H9 (cell line): Measurements from ENCODE around the gene RPL18. TPM values are rescaled to one million over a fixed set of nuclear protein-coding genes. Genes with fewer than 3 reads are reported as not detected.

Experiments
- DNase-seq: peaks from one replicate; pipeline ENCODE4 v3.0.0-alpha.2; 2017
- H2AFZ ChIP-seq: one replicate; pipeline ENCODE4 v1.6.1; 2013; ENCODE audit warnings: mild to moderate bottlenecking, low read length, control low read depth, moderate library complexity
- H2AK5ac ChIP-seq: 2 replicates; pipeline ENCODE4 v1.6.1; 2013; ENCODE audit warnings: low read length, control low read depth, mixed read lengths; ENCODE audit not compliant: insufficient read length
- H2BK120ac ChIP-seq: one replicate; pipeline ENCODE4 v1.6.1; 2013; ENCODE audit warnings: low read depth, mild to moderate bottlenecking, low read length, control low read depth, inconsistent platforms; ENCODE audit not compliant: poor library complexity, severe bottlenecking
- H2BK12ac ChIP-seq: 2 replicates; pipeline ENCODE4 v1.6.1; 2013; ENCODE audit warnings: low read length, control low read depth, mixed read lengths, low read depth; ENCODE audit not compliant: insufficient read length
- H2BK15ac ChIP-seq: 2 replicates; pipeline ENCODE4 v1.6.1; 2013; ENCODE audit warnings: low read depth, low read length, control low read depth
- H2BK20ac ChIP-seq: one replicate; pipeline ENCODE4 v1.6.1; 2013; ENCODE audit warnings: low read depth, mild to moderate bottlenecking, low read length, control low read depth, inconsistent platforms; ENCODE audit not compliant: poor library complexity, severe bottlenecking
- H2BK5ac ChIP-seq: 2 replicates; pipeline ENCODE4 v1.6.1; 2013; ENCODE audit warnings: low read length, control low read depth, mixed read lengths; ENCODE audit not compliant: insufficient read length
- H3K14ac ChIP-seq: 2 replicates; pipeline ENCODE4 v1.6.1; 2013; ENCODE audit warnings: low read length, control low read depth; ENCODE audit not compliant: insufficient read depth
- H3K18ac ChIP-seq: 2 replicates; pipeline ENCODE4 v1.6.1; 2013; ENCODE audit warnings: low read depth, mild to moderate bottlenecking, mixed read lengths, low read length, control low read depth; ENCODE audit not compliant: insufficient read length
- H3K23ac ChIP-seq: 2 replicates; pipeline ENCODE4 v1.6.1; 2013; ENCODE audit warnings: low read length, control low read depth, mixed read lengths, low read depth; ENCODE audit not compliant: insufficient read length
- H3K23me2 ChIP-seq: 2 replicates; pipeline ENCODE4 v1.6.1; 2013; ENCODE audit warnings: low read depth, mild to moderate bottlenecking, mixed read lengths, low read length, control low read depth; ENCODE audit not compliant: insufficient read length, poor library complexity, severe bottlenecking
- H3K27ac ChIP-seq: 2 replicates; pipeline ENCODE4 v1.5.1; 2013; ENCODE audit warnings: low read length, control low read depth, mixed read lengths, low read depth; ENCODE audit not compliant: insufficient read length
- H3K27me3 ChIP-seq: 2 replicates; pipeline ENCODE4 v1.6.1; 2013; ENCODE audit warnings: low read length, control low read depth, inconsistent platforms; ENCODE audit not compliant: insufficient read depth
- H3K4ac ChIP-seq: 2 replicates; pipeline ENCODE4 v1.6.1; 2013; ENCODE audit warnings: low read depth, mild to moderate bottlenecking, control low read depth, inconsistent platforms, low read length, moderate library complexity
- H3K4me1 ChIP-seq: 2 replicates; pipeline ENCODE4 v1.6.1; 2013; ENCODE audit warnings: low read length, control low read depth, inconsistent platforms; ENCODE audit not compliant: insufficient read depth
- H3K4me2 ChIP-seq: 2 replicates; pipeline ENCODE4 v1.6.1; 2013; ENCODE audit warnings: low read length, control low read depth, mixed read lengths; ENCODE audit not compliant: insufficient read length, insufficient read depth
- H3K56ac ChIP-seq: 2 replicates; pipeline ENCODE4 v1.6.1; 2013; ENCODE audit warnings: low read depth, mild to moderate bottlenecking, mixed read lengths, low read length, control low read depth; ENCODE audit not compliant: insufficient read length
- H3K79me1 ChIP-seq: 2 replicates; pipeline ENCODE4 v1.6.1; 2013; ENCODE audit warnings: low read depth, mild to moderate bottlenecking, moderate library complexity, low read length, control low read depth, inconsistent platforms; ENCODE audit not compliant: insufficient read depth, poor library complexity, severe bottlenecking
- H3K79me2 ChIP-seq: 2 replicates; pipeline ENCODE4 v1.6.1; 2013; ENCODE audit warnings: low read length, control low read depth, inconsistent platforms; ENCODE audit not compliant: insufficient read depth
- H3K9ac ChIP-seq: 2 replicates; pipeline ENCODE4 v1.6.1; 2013; ENCODE audit warnings: low read length, control low read depth, mixed read lengths; ENCODE audit not compliant: insufficient read length; ENCODE audit errors: extremely low read depth
- H3K9me3 ChIP-seq: one replicate; pipeline ENCODE4 v1.6.1; 2013; ENCODE audit warnings: low read depth, low read length, inconsistent platforms; ENCODE audit not compliant: control insufficient read depth
- H3T11ph ChIP-seq: one replicate; pipeline ENCODE4 v1.6.1; 2013; ENCODE audit warnings: mild to moderate bottlenecking, low read length, control low read depth, inconsistent platforms
- H4K20me1 ChIP-seq: one replicate; pipeline ENCODE4 v1.6.1; 2013; ENCODE audit not compliant: control insufficient read depth, insufficient read length, insufficient read depth
- H4K5ac ChIP-seq: 2 replicates; pipeline ENCODE4 v1.6.1; 2013; ENCODE audit warnings: low read depth, mild to moderate bottlenecking, mixed read lengths, low read length, control low read depth; ENCODE audit not compliant: insufficient read length
- H4K8ac ChIP-seq: replicated peaks from 2 replicates; pipeline ENCODE4 v1.6.1; 2013; ENCODE audit warnings: low read length, control low read depth, mixed read lengths, low read depth; ENCODE audit not compliant: insufficient read length
- H4K91ac ChIP-seq: 2 replicates; pipeline ENCODE4 v1.6.1; 2013; ENCODE audit warnings: low read depth, mild to moderate bottlenecking, moderate library complexity, mixed read lengths, low read length, control low read depth; ENCODE audit not compliant: insufficient read length
- H3K27ac Mint-ChIP-seq, 3 experiments: 2 replicates in 2 of 3; 3 replicates in 1 of 3; pipeline ENCODE4 v1.8.0; 2020 to 2021; ENCODE audit warnings: mixed read lengths in 3 of 3, mild to moderate bottlenecking in 1 of 3, moderate library complexity in 1 of 3
- H3K27me3 Mint-ChIP-seq: 2 replicates; pipeline ENCODE4 v1.8.0; 2021; ENCODE audit warnings: low read depth, mild to moderate bottlenecking, moderate library complexity, mixed read lengths
- H3K36me3 Mint-ChIP-seq, 3 experiments: 2 replicates in 2 of 3; 3 replicates in 1 of 3; pipeline ENCODE4 v1.8.0; 2020 to 2021; ENCODE audit warnings: low read depth in 3 of 3, mixed read lengths in 3 of 3; ENCODE audit not compliant: insufficient read depth in 1 of 3
- H3K4me1 Mint-ChIP-seq, 2 experiments: 2 replicates each; pipeline ENCODE4 v1.8.0; 2020; ENCODE audit warnings: mixed read lengths in 2 of 2
- H3K4me3 Mint-ChIP-seq, 2 experiments: 2 replicates in 1 of 2; 3 replicates in 1 of 2; pipeline ENCODE4 v1.8.0; 2020 to 2021; ENCODE audit warnings: mild to moderate bottlenecking in 2 of 2, mixed read lengths in 2 of 2, moderate library complexity in 1 of 2
- H3K9me3 Mint-ChIP-seq, 2 experiments: 2 replicates in 1 of 2; 3 replicates in 1 of 2; pipeline ENCODE4 v1.8.0; 2020; ENCODE audit warnings: mild to moderate bottlenecking in 2 of 2, mixed read lengths in 2 of 2, moderate library complexity in 1 of 2
- WGBS: extraction: QIAGEN DNeasy Blood & Tissue Kit; methylation state at CpG from one replicate; pipeline ENCODE4 v1.1.7; 2013; ENCODE audit warnings: missing lambda C conversion rate, low lambda C conversion rate, mixed read lengths; ENCODE audit not compliant: insufficient read length; ENCODE audit errors: extremely low coverage; 5-methylcytosine and 5-hydroxymethylcytosine counted together
- total RNA-seq: library from RNA; stranded (reverse); gene quantifications from 2 replicates; pipeline ENCODE4 v1.2.1, GENCODE V29; 2021
- TF ChIP-seq, protein P1 (sequence below): fragments of 200-600 bp; sonication (generic); conservative IDR thresholded peaks from 3 replicates; pipeline ENCODE4 v1.8.0; 2021; ENCODE audit warnings: antibody characterized with exemption, mild to moderate bottlenecking

Gene RPL18
- total RNA-seq, 1 experiment from 2014 or later, result 1,855 TPM

DNA sequence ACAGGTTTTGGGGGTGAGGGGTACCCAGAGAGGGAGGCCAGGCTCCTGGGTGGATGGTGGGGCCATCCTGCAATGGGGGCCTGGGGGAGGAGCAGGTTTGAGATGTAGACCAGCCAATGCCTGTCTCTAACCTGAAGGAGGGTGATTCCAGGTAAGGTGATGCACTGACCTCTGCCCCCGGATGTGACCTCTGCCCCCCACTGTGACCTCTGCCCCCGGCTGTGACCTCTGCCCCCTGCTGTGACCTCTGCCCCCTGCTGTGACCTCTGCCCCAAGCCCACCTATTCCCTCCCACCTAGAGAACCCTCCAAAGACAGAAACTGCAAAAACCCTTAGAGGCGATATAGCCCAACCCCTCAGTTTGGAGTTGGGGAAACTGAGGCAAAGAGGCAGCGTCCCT is 22.7 kb downstream of the RPL18 start:
- Mint-ChIP-seq H3K4me3 (no peak overlapping the region), H3K9me3 (no peaks in the 10 kb centered on the region), H3K36me3 (no peaks in the 10 kb centered on the region; a peak in 1 of 7 replicates), H3K27me3 (peaks cover 6% of the 10 kb centered on the region), H3K27ac (no peak overlapping the region; a peak in 1 of 7 replicates), H3K4me1 (no peaks in the 10 kb centered on the region)
- Histone ChIP-seq H3K14ac (no peak overlapping the region), H2BK12ac (no peak overlapping the region), H3T11ph (no peak overlapping the region), H3K27ac (no peak overlapping the region), H3K79me1 (no peaks in the 10 kb centered on the region), H4K20me1 (no peaks in the 10 kb centered on the region), H3K27me3 (no peaks in the 10 kb centered on the region), H4K91ac (no peak overlapping the region), H2AFZ (no peak overlapping the region), H3K23me2 (no peaks in the 10 kb centered on the region), H4K8ac (no peak overlapping the region), H3K18ac (no peak overlapping the region), H3K9ac (no peak overlapping the region), H2BK5ac (no peak overlapping the region), H2AK5ac (no peak overlapping the region), H2BK20ac (no peak overlapping the region), H3K4ac (no peak overlapping the region), H3K4me1 (no peaks in the 10 kb centered on the region), H3K23ac (no peak overlapping the region), H4K5ac (no peak overlapping the region), H3K56ac (no peak overlapping the region), H3K9me3 (no peaks in the 10 kb centered on the region), H3K79me2 (no peaks in the 10 kb centered on the region), H2BK120ac (no peak overlapping the region), H2BK15ac (no peak overlapping the region), H3K4me2 (no peak overlapping the region)
- no CpG with 5 or more reads among the region's 4 CpGs for WGBS
- DNase-seq, result no peak
- TF ChIP-seq, protein P1, sequence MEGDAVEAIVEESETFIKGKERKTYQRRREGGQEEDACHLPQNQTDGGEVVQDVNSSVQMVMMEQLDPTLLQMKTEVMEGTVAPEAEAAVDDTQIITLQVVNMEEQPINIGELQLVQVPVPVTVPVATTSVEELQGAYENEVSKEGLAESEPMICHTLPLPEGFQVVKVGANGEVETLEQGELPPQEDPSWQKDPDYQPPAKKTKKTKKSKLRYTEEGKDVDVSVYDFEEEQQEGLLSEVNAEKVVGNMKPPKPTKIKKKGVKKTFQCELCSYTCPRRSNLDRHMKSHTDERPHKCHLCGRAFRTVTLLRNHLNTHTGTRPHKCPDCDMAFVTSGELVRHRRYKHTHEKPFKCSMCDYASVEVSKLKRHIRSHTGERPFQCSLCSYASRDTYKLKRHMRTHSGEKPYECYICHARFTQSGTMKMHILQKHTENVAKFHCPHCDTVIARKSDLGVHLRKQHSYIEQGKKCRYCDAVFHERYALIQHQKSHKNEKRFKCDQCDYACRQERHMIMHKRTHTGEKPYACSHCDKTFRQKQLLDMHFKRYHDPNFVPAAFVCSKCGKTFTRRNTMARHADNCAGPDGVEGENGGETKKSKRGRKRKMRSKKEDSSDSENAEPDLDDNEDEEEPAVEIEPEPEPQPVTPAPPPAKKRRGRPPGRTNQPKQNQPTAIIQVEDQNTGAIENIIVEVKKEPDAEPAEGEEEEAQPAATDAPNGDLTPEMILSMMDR, result no peak
